ENCODE measurements around the gene KATNAL2.
A peak's percentile ranks its signal among the peaks of the same experiment; 100 is the strongest.

KATNAL2 gene

GRCh38 chr18:46916551-46917107, 773 bp upstream of the KATNAL2 start:
- H4K20me1 ChIP-seq: peaks cover 8 to 51% (median 38%) of the 10 kb centered on the region in 11 experiments; a peak in 19 of 22 replicates
- H3K27ac ChIP-seq: peak overlapping the region; percentile 91 to 97 (median 95)
- no peaks in the 10 kb centered on the region for H3K27me3 ChIP-seq
- TF ChIP-seq Cebpa-rat (IDR thresholded peaks at IDR 0.05): no peak
- peaks cover 0 to 13% (median 6%) of the 10 kb centered on the region in 11 experiments; a peak in 13 of 22 replicates for H3K9me3 ChIP-seq (replicated peaks in 1 of 11)
- peaks cover 37 to 53% (median 42%) of the 10 kb centered on the region in 10 experiments for H3K4me1 ChIP-seq
- peak overlapping the region; percentile 92 to 97 (median 95) for H3K9ac ChIP-seq
- H3K4me3 ChIP-seq: peak overlapping the region; percentile 73 to 89 (median 84)
- H3K4me2 ChIP-seq: peak overlapping the region; percentile 81 to 97 (median 92)
- peaks cover 0 to 14% (median 4%) of the 10 kb centered on the region in 11 experiments; a peak in 10 of 22 replicates for H3K36me3 ChIP-seq

- Histone ChIP-seq H3K36me3 (peaks cover 0 to 8% (median 0%) of the 10 kb centered on the region in 11 experiments; a peak in 1 of 22 replicates), H3K4me2 (peak overlapping the region; percentile 81 to 97 (median 91)), H3K4me1 (peaks cover 37 to 56% (median 42%) of the 10 kb centered on the region in 10 experiments), H3K27me3 (no peaks in the 10 kb centered on the region), H3K9me3 (replicated peaks in 1 of 11) (peaks cover 0 to under 1% (median 0%) of the 10 kb centered on the region in 11 experiments; a peak in 1 of 22 replicates), H4K20me1 (peaks cover 6 to 39% (median 34%) of the 10 kb centered on the region in 11 experiments; a peak in 19 of 22 replicates), H3K27ac (peak overlapping the region; percentile 91 to 97 (median 95)), H3K9ac (peak overlapping the region; percentile 92 to 97 (median 95)), H3K4me3 (peak overlapping the region; percentile 73 to 89 (median 84))
- no peak for TF ChIP-seq Cebpa-rat (IDR thresholded peaks at IDR 0.05)
Measured at GRCh38 chr18:46917803-46918600, 600 bp downstream of the KATNAL2 start.

GRCh38 chr18:46920067-46920466, 2.7 kb downstream of the KATNAL2 start:
- H3K9ac ChIP-seq: no peak overlapping the region

DNA sequence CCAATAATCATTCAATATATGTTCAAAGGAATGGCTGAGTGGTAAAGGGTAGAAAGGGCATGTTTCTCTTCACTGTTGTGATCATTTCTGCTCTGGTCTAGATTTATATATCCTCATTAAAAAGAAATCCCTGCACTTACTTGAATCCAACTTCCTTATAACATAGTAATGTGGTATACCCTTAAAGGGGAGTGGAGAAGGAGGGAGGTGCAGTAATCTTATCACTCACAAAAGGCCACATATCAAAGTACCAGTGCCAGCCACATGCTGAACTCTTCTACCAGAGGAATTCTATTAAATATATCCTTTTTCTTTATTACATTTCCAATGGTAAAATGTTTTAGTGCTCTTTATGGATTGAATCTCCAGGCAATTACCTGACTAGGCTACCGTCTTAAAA, 3.3 kb downstream of the KATNAL2 start:
- peaks cover 0 to 13% (median 7%) of the 10 kb centered on the region in 11 experiments; a peak in 11 of 22 replicates for H4K20me1 ChIP-seq
- H3K27ac ChIP-seq: no peak overlapping the region
- no peaks in the 10 kb centered on the region for H3K27me3 ChIP-seq
- H3K36me3 ChIP-seq: no peaks in the 10 kb centered on the region
- no peak overlapping the region for H3K4me3 ChIP-seq
- H3K4me1 ChIP-seq: peaks cover 15 to 30% (median 19%) of the 10 kb centered on the region in 10 experiments
- no peak overlapping the region for H3K4me2 ChIP-seq
- H3K9me3 ChIP-seq (replicated peaks in 1 of 11): peaks cover 4 to 15% (median 6%) of the 10 kb centered on the region in 11 experiments; a peak in 14 of 22 replicates
- TF ChIP-seq Cebpa-rat (IDR thresholded peaks at IDR 0.05): no peak
- no peak overlapping the region for H3K9ac ChIP-seq

More at GRCh38 chr18:46920067-46920466, 2.7 kb downstream of the KATNAL2 start:
- Histone ChIP-seq H3K4me2 (no peak overlapping the region), H3K4me3 (no peak overlapping the region), H3K9me3 (replicated peaks in 1 of 11) (peaks cover 4 to 15% (median 6%) of the 10 kb centered on the region in 11 experiments; a peak in 14 of 22 replicates), H3K4me1 (peaks cover 21 to 36% (median 25%) of the 10 kb centered on the region in 10 experiments), H3K27me3 (no peaks in the 10 kb centered on the region), H3K36me3 (no peaks in the 10 kb centered on the region), H4K20me1 (peaks cover 0 to 19% (median 13%) of the 10 kb centered on the region in 11 experiments; a peak in 16 of 22 replicates), H3K27ac (no peak overlapping the region)
- no peak for TF ChIP-seq Cebpa-rat (IDR thresholded peaks at IDR 0.05)

GRCh38 chr18:46939337-46939963, 22.0 kb downstream of the KATNAL2 start:
- Histone ChIP-seq H4K20me1 (no peaks in the 10 kb centered on the region), H3K4me1 (peaks cover 8 to 18% (median 10%) of the 10 kb centered on the region in 10 experiments), H3K4me2 (peak overlapping the region in 1 of 11 experiments; percentile 33; a peak in 1 of 22 replicates), H3K4me3 (no peak overlapping the region), H3K27ac (no peak overlapping the region), H3K36me3 (no peaks in the 10 kb centered on the region), H3K9ac (no peak overlapping the region), H3K9me3 (replicated peaks in 1 of 11) (peaks cover 0 to 17% (median 5%) of the 10 kb centered on the region in 11 experiments; a peak in 7 of 22 replicates), H3K27me3 (no peaks in the 10 kb centered on the region)
- TF ChIP-seq Cebpa-rat (IDR thresholded peaks at IDR 0.05): no peak

GRCh38 chr18:46939998-46940571, 22.7 kb downstream of the KATNAL2 start:
- H3K9me3 ChIP-seq (replicated peaks in 1 of 11): peaks cover 0 to 13% (median 2%) of the 10 kb centered on the region in 11 experiments; a peak in 7 of 22 replicates
- no peak overlapping the region for H3K4me3 ChIP-seq
- no peak overlapping the region for H3K27ac ChIP-seq
- H4K20me1 ChIP-seq: no peaks in the 10 kb centered on the region
- H3K27me3 ChIP-seq: no peaks in the 10 kb centered on the region
- no peak overlapping the region for H3K9ac ChIP-seq
- H3K4me1 ChIP-seq: peaks cover 6 to 14% (median 7%) of the 10 kb centered on the region in 10 experiments
- TF ChIP-seq Cebpa-rat (IDR thresholded peaks at IDR 0.05): no peak
- no peak overlapping the region for H3K4me2 ChIP-seq
- no peaks in the 10 kb centered on the region for H3K36me3 ChIP-seq

- no peak overlapping the region for H3K4me3 ChIP-seq
- H4K20me1 ChIP-seq: no peaks in the 10 kb centered on the region
- peaks cover 14 to 24% (median 18%) of the 10 kb centered on the region in 11 experiments for H3K9me3 ChIP-seq (replicated peaks in 1 of 11)
- H3K27me3 ChIP-seq: peaks cover 0 to 14% (median 12%) of the 10 kb centered on the region in 11 experiments; a peak in 17 of 22 replicates
- TF ChIP-seq Cebpa-rat (IDR thresholded peaks at IDR 0.05): no peak
- peaks cover 0 to 17% (median 12%) of the 10 kb centered on the region in 11 experiments; a peak in 13 of 22 replicates for H3K36me3 ChIP-seq
- peaks cover 0 to 6% (median 0%) of the 10 kb centered on the region in 10 experiments; a peak in 2 of 20 replicates for H3K4me1 ChIP-seq
- H3K4me2 ChIP-seq: no peak overlapping the region
- no peak overlapping the region for H3K27ac ChIP-seq
- H3K9ac ChIP-seq: no peak overlapping the region
Measured at GRCh38 chr18:46942646-46943045, 25.2 kb downstream of the KATNAL2 start.

GRCh38 chr18:46946656-46947282, 29.4 kb downstream of the KATNAL2 start:
- TF ChIP-seq Cebpa-rat (IDR thresholded peaks at IDR 0.05): no peak
- Histone ChIP-seq H3K4me3 (peak overlapping the region in 1 of 10 experiments; percentile 19; a peak in 1 of 20 replicates), H3K4me2 (peak overlapping the region in 1 of 11 experiments; percentile 21; a peak in 1 of 22 replicates), H3K27ac (no peak overlapping the region), H4K20me1 (no peaks in the 10 kb centered on the region), H3K36me3 (peaks cover 0 to 18% (median 12%) of the 10 kb centered on the region in 11 experiments; a peak in 14 of 22 replicates), H3K9ac (no peak overlapping the region), H3K9me3 (replicated peaks in 1 of 11) (peaks cover 14 to 28% (median 21%) of the 10 kb centered on the region in 11 experiments), H3K27me3 (peaks cover 0 to 14% (median 12%) of the 10 kb centered on the region in 11 experiments; a peak in 17 of 22 replicates), H3K4me1 (no peaks in the 10 kb centered on the region)
